Suprapubic skin (tissue), 4 donors: ENCODE measurements around the gene KCNH1. TPM values are rescaled to one million over a fixed set of nuclear protein-coding genes. Genes with fewer than 3 reads are reported as not detected.

Source experiments
- DNase-seq, 2 donors: peaks; one replicate each; pipeline ENCODE4 v3.0.0-alpha.2; 2019; ENCODE audit warnings: low spot score in 2 of 2
- H3K27ac ChIP-seq: fragments of 200-600 bp; sonication (generic); one replicate; pipeline ENCODE4 v1.5.1; 2019
- H3K27me3 ChIP-seq: fragments of 200-600 bp; sonication (generic); one replicate; pipeline ENCODE4 v1.5.1; 2019
- H3K36me3 ChIP-seq: fragments of 200-600 bp; sonication (generic); one replicate; pipeline ENCODE4 v1.5.1; 2019
- H3K4me1 ChIP-seq: fragments of 200-600 bp; sonication (generic); one replicate; pipeline ENCODE4 v1.5.1; 2019
- H3K4me3 ChIP-seq: fragments of 200-600 bp; sonication (generic); one replicate; pipeline ENCODE4 v1.5.1; 2019; ENCODE audit warnings: mild to moderate bottlenecking
- H3K9me3 ChIP-seq: fragments of 200-600 bp; sonication (generic); one replicate; pipeline ENCODE4 v1.5.1; 2019
- CTCF ChIP-seq, 2 donors: fragments of 200-600 bp in 1 of 2; fragments of 450-650 bp in 1 of 2; sonication (generic) in 1 of 2; IDR thresholded peaks; one replicate each; pipeline ENCODE4 v1.5.1; 2016 to 2019; ENCODE audit warnings: antibody characterized with exemption in 2 of 2, mild to moderate bottlenecking in 1 of 2, moderate library complexity in 1 of 2
- EP300 ChIP-seq: sonication (generic); formaldehyde crosslinking; IDR thresholded peaks from one replicate; pipeline ENCODE4 v1.6.1; 2017; ENCODE audit warnings: antibody characterized with exemption
- POLR2A ChIP-seq, 2 donors: fragments of 450-650 bp; IDR thresholded peaks; one replicate each; pipeline ENCODE4 v1.6.1; 2017; ENCODE audit warnings: antibody characterized with exemption in 2 of 2, mild to moderate bottlenecking in 2 of 2, moderate library complexity in 2 of 2
- POLR2AphosphoS5 ChIP-seq, 3 donors: sonication (generic); formaldehyde crosslinking; IDR thresholded peaks; one replicate each; pipeline ENCODE4 v1.6.1; 2017; ENCODE audit warnings: antibody characterized with exemption in 3 of 3
- WGBS: methylation state at CpG from one replicate; pipeline ENCODE4 v1.1.5; 2018; 5-methylcytosine and 5-hydroxymethylcytosine counted together
- total RNA-seq, 4 donors: library from RNA; depleted of rRNA; stranded (reverse); fragments of >200 nt; gene quantifications; one replicate each; pipeline ENCODE4 v1.1.0, GENCODE V29; 2016

The KCNH1 gene
- total RNA-seq, 4 donors from 2014 or later = 1.1 TPM; not detected in 3

GRCh38 chr1:210797422-210797821, 336.5 kb downstream of the KCNH1 start:
- Histone ChIP-seq H3K27me3 (peaks cover 5% of the 10 kb centered on the region), H3K4me3 (no peak overlapping the region), H3K27ac (no peak overlapping the region), H3K4me1 (no peaks in the 10 kb centered on the region), H3K36me3 (no peaks in the 10 kb centered on the region), H3K9me3 (no peaks in the 10 kb centered on the region)
- WGBS = 50% methylated on average over 1 of the region's 8 CpGs
- TF ChIP-seq POLR2AphosphoS5 (IDR thresholded peaks at IDR 0.05) = no peak
- TF ChIP-seq EP300 = no peak
- TF ChIP-seq POLR2A (IDR thresholded peaks at IDR 0.05) = no peak
- TF ChIP-seq CTCF (IDR thresholded peaks at IDR 0.05) = no peak
- no peak for DNase-seq

GRCh38 chr1:210796421-210796820, 337.5 kb downstream of the KCNH1 start:
- TF ChIP-seq POLR2A (IDR thresholded peaks at IDR 0.05) = no peak
- TF ChIP-seq CTCF (IDR thresholded peaks at IDR 0.05) = no peak
- TF ChIP-seq POLR2AphosphoS5 (IDR thresholded peaks at IDR 0.05) = no peak
- no peak for TF ChIP-seq EP300
- H3K4me1 ChIP-seq = no peaks in the 10 kb centered on the region
- no peaks in the 10 kb centered on the region for H3K36me3 ChIP-seq
- H3K9me3 ChIP-seq = no peaks in the 10 kb centered on the region
- H3K27me3 ChIP-seq = peaks cover 5% of the 10 kb centered on the region
- WGBS = 85% methylated on average over 5 of the region's 5 CpGs
- no peak for DNase-seq
- H3K4me3 ChIP-seq = no peak overlapping the region
- no peak overlapping the region for H3K27ac ChIP-seq

- H3K27me3 ChIP-seq = peaks cover 5% of the 10 kb centered on the region
- H3K4me1 ChIP-seq = no peaks in the 10 kb centered on the region
- no peak for DNase-seq
- no peaks in the 10 kb centered on the region for H3K36me3 ChIP-seq
- TF ChIP-seq EP300 = no peak
- TF ChIP-seq CTCF (IDR thresholded peaks at IDR 0.05) = no peak
- no peak for TF ChIP-seq POLR2AphosphoS5 (IDR thresholded peaks at IDR 0.05)
- TF ChIP-seq POLR2A (IDR thresholded peaks at IDR 0.05) = no peak
- H3K27ac ChIP-seq = no peak overlapping the region
- no peak overlapping the region for H3K4me3 ChIP-seq
- 56% methylated on average over 1 of the region's 1 CpG for WGBS
- no peaks in the 10 kb centered on the region for H3K9me3 ChIP-seq
Observed at GRCh38 chr1:210794445-210794844, 339.5 kb downstream of the KCNH1 start.

GRCh38 chr1:210792250-210793102, 341.5 kb downstream of the KCNH1 start:
- no peaks in the 10 kb centered on the region for H3K9me3 ChIP-seq
- H3K4me1 ChIP-seq = no peaks in the 10 kb centered on the region
- 42% methylated on average over 3 of the region's 3 CpGs for WGBS
- no peak overlapping the region for H3K27ac ChIP-seq
- H3K27me3 ChIP-seq = peaks cover 5% of the 10 kb centered on the region
- TF ChIP-seq POLR2AphosphoS5 (IDR thresholded peaks at IDR 0.05) (no peak), EP300 (no peak), POLR2A (IDR thresholded peaks at IDR 0.05) (no peak), CTCF (IDR thresholded peaks at IDR 0.05) (no peak)
- no peak overlapping the region for H3K4me3 ChIP-seq
- no peak for DNase-seq
- H3K36me3 ChIP-seq = no peaks in the 10 kb centered on the region

GRCh38 chr1:210790196-210790595, 343.8 kb downstream of the KCNH1 start:
- Histone ChIP-seq H3K4me1 (no peaks in the 10 kb centered on the region), H3K36me3 (no peaks in the 10 kb centered on the region), H3K27me3 (no peaks in the 10 kb centered on the region), H3K27ac (no peak overlapping the region), H3K9me3 (no peaks in the 10 kb centered on the region), H3K4me3 (no peak overlapping the region)
- WGBS = 78% methylated on average over 2 of the region's 2 CpGs
- no peak for TF ChIP-seq CTCF (IDR thresholded peaks at IDR 0.05)
- no peak for DNase-seq
